Astrocyte (in vitro differentiated cells and primary cell): Measurements from ENCODE around the gene HPS5. TPM values are rescaled to one million over a fixed set of nuclear protein-coding genes. Genes with fewer than 3 reads are reported as not detected.

ENCODE experiments used
- DNase-seq: peaks from one replicate; pipeline ENCODE4 v3.0.0-alpha.2; 2010; ENCODE audit warnings: low read depth
- FAIRE-seq: peaks from 2 replicates; lab custom pipeline; 2011; peaks lifted over from hg19 to GRCh38; lab: Jason Lieb, UNC
- H2AFZ ChIP-seq: 2 replicates; pipeline ENCODE4 v1.6.0; 2012; ENCODE audit warnings: low read depth, low read length, inconsistent platforms
- H3K27ac ChIP-seq: 2 replicates; pipeline ENCODE4 v1.5.1; 2011; ENCODE audit warnings: low read depth, low read length, inconsistent platforms
- H3K27me3 ChIP-seq: 2 replicates; pipeline ENCODE4 v1.6.0; 2011; ENCODE audit warnings: low read length, inconsistent platforms; ENCODE audit not compliant: insufficient read depth
- H3K36me3 ChIP-seq: 2 replicates; pipeline ENCODE4 v1.5.1; 2011; ENCODE audit warnings: low read length, inconsistent platforms; ENCODE audit not compliant: insufficient read depth
- H3K4me1 ChIP-seq: 2 replicates; pipeline ENCODE4 v1.5.1; 2011; ENCODE audit warnings: low read length, inconsistent platforms; ENCODE audit not compliant: insufficient read depth
- H3K4me2 ChIP-seq: 2 replicates; pipeline ENCODE4 v1.6.0; 2012; ENCODE audit warnings: low read length, inconsistent platforms
- H3K4me3 ChIP-seq: 2 replicates; pipeline ENCODE4 v1.5.1; 2011; ENCODE audit warnings: low read depth, mild to moderate bottlenecking, low read length, inconsistent platforms; ENCODE audit not compliant: insufficient read depth
- H3K79me2 ChIP-seq: 2 replicates; pipeline ENCODE4 v1.6.0; 2012; ENCODE audit warnings: mild to moderate bottlenecking, low read length, inconsistent platforms; ENCODE audit not compliant: insufficient read depth
- H3K9ac ChIP-seq: 2 replicates; pipeline ENCODE4 v1.6.0; 2012; ENCODE audit warnings: mild to moderate bottlenecking, low read length, inconsistent platforms
- H3K9me3 ChIP-seq: 2 replicates; pipeline ENCODE4 v1.5.1; 2012; ENCODE audit warnings: low read depth, mild to moderate bottlenecking, low read length, inconsistent platforms; ENCODE audit not compliant: insufficient read depth
- H4K20me1 ChIP-seq: 2 replicates; pipeline ENCODE4 v1.6.0; 2012; ENCODE audit warnings: low read length, inconsistent platforms; ENCODE audit not compliant: insufficient read depth
- H3K27ac Mint-ChIP-seq: one replicate; pipeline ENCODE4 v1.8.0; 2021; ENCODE audit warnings: mild to moderate bottlenecking, mixed read lengths; ENCODE audit not compliant: unreplicated experiment
- H3K27me3 Mint-ChIP-seq: one replicate; pipeline ENCODE4 v1.8.0; 2021; ENCODE audit warnings: low read depth, mixed read lengths; ENCODE audit not compliant: unreplicated experiment
- H3K36me3 Mint-ChIP-seq: one replicate; pipeline ENCODE4 v1.8.0; 2021; ENCODE audit warnings: low read depth, mixed read lengths; ENCODE audit not compliant: unreplicated experiment
- H3K4me1 Mint-ChIP-seq: one replicate; pipeline ENCODE4 v1.8.0; 2021; ENCODE audit warnings: low read depth, mixed read lengths; ENCODE audit not compliant: unreplicated experiment
- H3K4me3 Mint-ChIP-seq: one replicate; pipeline ENCODE4 v1.8.0; 2021; ENCODE audit warnings: mild to moderate bottlenecking, moderate library complexity, mixed read lengths; ENCODE audit not compliant: unreplicated experiment
- H3K9me3 Mint-ChIP-seq: one replicate; pipeline ENCODE4 v1.8.0; 2021; ENCODE audit warnings: mild to moderate bottlenecking, mixed read lengths; ENCODE audit not compliant: unreplicated experiment
- EZH2 ChIP-seq: IDR thresholded peaks from 2 replicates; pipeline ENCODE4 v1.6.1; 2012; ENCODE audit warnings: mild to moderate bottlenecking, low read length, inconsistent platforms; ENCODE audit not compliant: insufficient read depth
- total RNA-seq: library from RNA; stranded (reverse); gene quantifications from 2 replicates; pipeline ENCODE4 v1.2.1, GENCODE V29; 2021
- TF ChIP-seq, protein P1 (sequence below): IDR thresholded peaks from 2 replicates; pipeline ENCODE4 v1.5.1; 2011; ENCODE audit warnings: low read depth, mild to moderate bottlenecking, inconsistent platforms, low read length, moderate library complexity; ENCODE audit not compliant: insufficient read depth

HPS5 gene
- total RNA-seq, 1 donor from 2014 or later, result 22.6 TPM

DNA sequence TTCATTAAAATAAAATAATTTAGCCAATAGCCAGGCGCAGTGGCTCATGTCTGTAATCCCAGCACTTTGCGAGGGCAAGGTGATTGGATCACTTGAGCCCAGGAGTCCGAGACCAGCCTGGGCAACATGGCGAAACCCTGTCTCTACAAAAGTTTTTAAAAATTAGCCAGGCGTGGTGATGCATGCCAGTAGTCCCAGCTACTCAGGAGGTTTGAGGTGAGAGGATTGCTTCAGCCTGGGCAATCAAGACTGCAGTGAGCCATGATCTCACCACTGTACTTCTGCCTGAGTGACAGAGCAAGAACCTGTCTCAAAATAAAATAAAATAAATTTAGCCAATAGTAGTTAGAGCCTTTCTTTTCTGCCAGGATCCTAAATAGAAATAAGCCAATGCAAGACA lies 12.2 kb downstream of the HPS5 start:
- Mint-ChIP-seq H3K27ac (no peak overlapping the region), H3K4me1 (peaks cover 24% of the 10 kb centered on the region), H3K36me3 (peaks cover 10% of the 10 kb centered on the region), H3K4me3 (no peak overlapping the region), H3K27me3 (no peaks in the 10 kb centered on the region), H3K9me3 (no peaks in the 10 kb centered on the region)
- Histone ChIP-seq H2AFZ (no peak overlapping the region), H3K9me3 (no peaks in the 10 kb centered on the region), H3K79me2 (peaks cover 3% of the 10 kb centered on the region), H3K4me3 (no peak overlapping the region), H3K27ac (no peak overlapping the region), H3K4me1 (peaks cover 16% of the 10 kb centered on the region), H3K9ac (no peak overlapping the region), H3K36me3 (peaks cover 29% of the 10 kb centered on the region), H3K4me2 (no peak overlapping the region), H4K20me1 (no peaks in the 10 kb centered on the region), H3K27me3 (no peaks in the 10 kb centered on the region)
- DNase-seq, result no peak
- no peak for FAIRE-seq
- TF ChIP-seq EZH2, result no peak
- TF ChIP-seq, protein P1, sequence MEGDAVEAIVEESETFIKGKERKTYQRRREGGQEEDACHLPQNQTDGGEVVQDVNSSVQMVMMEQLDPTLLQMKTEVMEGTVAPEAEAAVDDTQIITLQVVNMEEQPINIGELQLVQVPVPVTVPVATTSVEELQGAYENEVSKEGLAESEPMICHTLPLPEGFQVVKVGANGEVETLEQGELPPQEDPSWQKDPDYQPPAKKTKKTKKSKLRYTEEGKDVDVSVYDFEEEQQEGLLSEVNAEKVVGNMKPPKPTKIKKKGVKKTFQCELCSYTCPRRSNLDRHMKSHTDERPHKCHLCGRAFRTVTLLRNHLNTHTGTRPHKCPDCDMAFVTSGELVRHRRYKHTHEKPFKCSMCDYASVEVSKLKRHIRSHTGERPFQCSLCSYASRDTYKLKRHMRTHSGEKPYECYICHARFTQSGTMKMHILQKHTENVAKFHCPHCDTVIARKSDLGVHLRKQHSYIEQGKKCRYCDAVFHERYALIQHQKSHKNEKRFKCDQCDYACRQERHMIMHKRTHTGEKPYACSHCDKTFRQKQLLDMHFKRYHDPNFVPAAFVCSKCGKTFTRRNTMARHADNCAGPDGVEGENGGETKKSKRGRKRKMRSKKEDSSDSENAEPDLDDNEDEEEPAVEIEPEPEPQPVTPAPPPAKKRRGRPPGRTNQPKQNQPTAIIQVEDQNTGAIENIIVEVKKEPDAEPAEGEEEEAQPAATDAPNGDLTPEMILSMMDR, result no peak

DNA sequence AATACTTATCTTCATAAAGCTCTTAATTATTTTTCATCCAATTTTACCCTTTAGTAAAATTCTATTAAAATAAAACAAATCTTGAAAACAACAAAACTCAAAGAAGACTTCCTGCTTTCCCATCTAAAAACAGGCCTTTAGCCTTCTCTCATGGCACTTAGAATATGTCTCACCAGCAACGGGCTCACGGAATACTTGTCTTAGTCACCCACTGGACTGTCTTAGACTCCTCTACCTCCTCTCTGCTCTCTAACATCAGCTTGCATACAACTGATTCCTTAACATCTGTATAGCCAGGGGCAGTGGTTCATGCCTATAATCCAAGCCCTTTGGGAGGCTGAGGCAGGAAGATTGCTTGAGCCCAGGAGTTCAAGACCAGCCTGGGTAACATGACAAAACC lies 13.7 kb downstream of the HPS5 start:
- Mint-ChIP-seq H3K27ac (no peak overlapping the region), H3K36me3 (peaks cover 8% of the 10 kb centered on the region), H3K4me1 (peaks cover 16% of the 10 kb centered on the region), H3K9me3 (no peaks in the 10 kb centered on the region), H3K27me3 (no peaks in the 10 kb centered on the region), H3K4me3 (no peak overlapping the region)
- Histone ChIP-seq H3K79me2 (no peaks in the 10 kb centered on the region), H3K9ac (no peak overlapping the region), H3K36me3 (peaks cover 35% of the 10 kb centered on the region), H4K20me1 (no peaks in the 10 kb centered on the region), H3K27me3 (no peaks in the 10 kb centered on the region), H3K27ac (no peak overlapping the region), H2AFZ (no peak overlapping the region), H3K4me1 (peaks cover 10% of the 10 kb centered on the region), H3K4me2 (no peak overlapping the region), H3K9me3 (no peaks in the 10 kb centered on the region), H3K4me3 (no peak overlapping the region)
- TF ChIP-seq, protein P1, result no peak
- no peak for TF ChIP-seq EZH2
- FAIRE-seq (no peak), DNase-seq (no peak)

DNA sequence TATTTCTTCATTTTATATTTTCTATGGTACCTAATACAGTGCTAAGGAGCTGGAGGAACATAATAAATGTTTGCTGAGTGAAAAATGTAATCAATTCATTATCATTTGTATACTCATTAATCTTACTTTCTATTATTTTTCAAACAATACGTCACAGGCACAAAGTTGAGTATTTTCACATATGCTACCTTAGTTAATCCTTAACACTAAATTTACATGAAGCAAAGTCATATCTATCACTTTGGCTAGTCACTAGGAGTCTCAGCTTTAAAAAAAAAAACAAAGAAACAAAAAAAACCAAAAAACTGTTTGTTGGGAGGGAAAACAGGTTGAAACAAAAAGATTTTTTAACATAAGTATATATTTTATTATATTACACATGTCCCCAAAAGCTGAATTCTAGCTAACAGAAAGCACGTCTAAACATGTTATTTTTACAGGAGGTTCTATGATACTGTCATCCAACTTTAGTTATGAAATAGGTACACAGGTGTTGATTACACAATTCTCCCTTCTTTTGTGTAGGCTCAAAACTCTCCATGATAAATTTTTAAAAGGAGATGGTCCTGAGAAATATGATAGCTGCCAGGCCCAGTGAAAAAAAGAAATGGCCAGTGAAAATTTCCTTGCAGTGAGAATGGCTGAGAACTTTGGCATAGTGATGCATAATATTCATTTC lies 14.3 kb downstream of the HPS5 start:
- DNase-seq, result no peak
- Histone ChIP-seq H3K27me3 (no peaks in the 10 kb centered on the region), H3K4me1 (peaks cover 4% of the 10 kb centered on the region), H3K4me2 (no peak overlapping the region), H3K27ac (no peak overlapping the region), H4K20me1 (no peaks in the 10 kb centered on the region), H2AFZ (no peak overlapping the region), H3K9me3 (no peaks in the 10 kb centered on the region), H3K36me3 (peaks cover 39% of the 10 kb centered on the region), H3K9ac (no peak overlapping the region), H3K79me2 (no peaks in the 10 kb centered on the region), H3K4me3 (no peak overlapping the region)
- H3K4me1 Mint-ChIP-seq, result peaks cover 9% of the 10 kb centered on the region
- TF ChIP-seq, protein P1, result no peak
- no peak for TF ChIP-seq EZH2
- H3K9me3 Mint-ChIP-seq, result no peaks in the 10 kb centered on the region
- peaks cover 8% of the 10 kb centered on the region for H3K36me3 Mint-ChIP-seq
- H3K27me3 Mint-ChIP-seq, result no peaks in the 10 kb centered on the region
- no peak overlapping the region for H3K27ac Mint-ChIP-seq
- no peak overlapping the region for H3K4me3 Mint-ChIP-seq
- no peak for FAIRE-seq
